Endothelial cell of umbilical vein (primary cell): ENCODE results near the gene KATNB1. TPM values are rescaled to one million over a fixed set of nuclear protein-coding genes. Genes with fewer than 3 reads are reported as not detected.

Experiments
- BruUV-seq: library from RNA; stranded (reverse); fragments of 400-500 nt; replicated peaks from 2 replicates; lab custom pipeline; 2021; lab: Mats Ljungman, UMichigan
- CTCF ChIA-PET: fragments of 300-600, 350-600 bp; sonication (Branson Sonifier 250); formaldehyde crosslinking; loops from one replicate; lab custom pipeline; 2021; ENCODE audit warnings: antibody characterized with exemption, inconsistent platforms; lab: Charles Lee
- POLR2A ChIA-PET: fragments of 300-600, 350-600 bp; sonication (Branson Sonifier 250); formaldehyde crosslinking; loops from one replicate; lab custom pipeline; 2021; ENCODE audit warnings: antibody characterized with exemption, inconsistent platforms; lab: Charles Lee
- DNase-seq: peaks from one replicate; pipeline ENCODE4 v3.0.0-alpha.2; 2011; ENCODE audit warnings: low read depth, low spot score
- FAIRE-seq: peaks from 2 replicates; lab custom pipeline; 2011; peaks lifted over from hg19 to GRCh38; lab: Jason Lieb, UNC
- H2AFZ ChIP-seq: 2 replicates; pipeline ENCODE4 v1.6.0; 2012; ENCODE audit warnings: low read depth, low read length, control low read depth, inconsistent platforms
- H3K27ac ChIP-seq: 2 replicates; pipeline ENCODE4 v1.5.1; 2011; ENCODE audit warnings: low read depth, mild to moderate bottlenecking, control low read depth, low read length, moderate library complexity; ENCODE audit not compliant: insufficient read depth
- H3K27me3 ChIP-seq, 2 experiments: 2 replicates each; pipeline versions ENCODE4 v1.6.0 to v1.6.1; 2011; ENCODE audit warnings: low read length in 2 of 2, mixed read lengths in 1 of 2; ENCODE audit not compliant: control insufficient read depth in 2 of 2, insufficient read depth in 2 of 2
- H3K36me3 ChIP-seq, 2 experiments: 2 replicates in 1 of 2; 3 replicates in 1 of 2; pipeline ENCODE4 v1.5.1; 2011; ENCODE audit warnings: low read length in 2 of 2, mild to moderate bottlenecking in 1 of 2, moderate library complexity in 1 of 2; ENCODE audit not compliant: control insufficient read depth in 2 of 2, insufficient read depth in 2 of 2; ENCODE audit errors: extremely low read depth in 1 of 2
- H3K4me1 ChIP-seq: 3 replicates; pipeline ENCODE4 v1.5.1; 2011; ENCODE audit warnings: mild to moderate bottlenecking, low read length; ENCODE audit not compliant: control insufficient read depth, insufficient read depth; ENCODE audit errors: extremely low read depth
- H3K4me2 ChIP-seq: 2 replicates; pipeline ENCODE4 v1.6.1; 2011; ENCODE audit warnings: low read length, control low read depth, mixed read lengths; ENCODE audit not compliant: insufficient read depth
- H3K4me3 ChIP-seq, 3 experiments: fragments of 200-600 bp in 1 of 3; sonication (generic), shearing (Covaris generic) in 1 of 3; replicated peaks in 1 of 3; 2 replicates each; pipeline ENCODE4 v1.5.1; 2011 to 2016; ENCODE audit warnings: control low read depth in 3 of 3, low read length in 3 of 3, mild to moderate bottlenecking in 2 of 3, inconsistent platforms in 1 of 3, low read depth in 1 of 3, moderate library complexity in 1 of 3; ENCODE audit not compliant: insufficient read depth in 1 of 3
- H3K79me2 ChIP-seq: 2 replicates; pipeline ENCODE4 v1.6.0; 2012; ENCODE audit warnings: low read length, inconsistent platforms; ENCODE audit not compliant: control insufficient read depth, insufficient read depth
- H3K9ac ChIP-seq: replicated peaks from 2 replicates; pipeline ENCODE3; 2011; ENCODE audit warnings: low read length, control low read depth; ENCODE audit not compliant: insufficient read depth; ENCODE audit errors: extremely low read depth
- H3K9me1 ChIP-seq: replicated peaks from 3 replicates; pipeline ENCODE4 v1.6.0; 2011; ENCODE audit warnings: mild to moderate bottlenecking, low read length; ENCODE audit not compliant: control insufficient read depth, insufficient read depth; ENCODE audit errors: extremely low read depth
- H3K9me3 ChIP-seq: replicated peaks from 2 replicates; pipeline ENCODE4 v1.5.1; 2012; ENCODE audit warnings: low read length, inconsistent platforms; ENCODE audit not compliant: control insufficient read depth, insufficient read depth
- H4K20me1 ChIP-seq: replicated peaks from 2 replicates; pipeline ENCODE3; 2011; ENCODE audit warnings: mild to moderate bottlenecking, low read length; ENCODE audit not compliant: control insufficient read depth, insufficient read depth; ENCODE audit errors: extremely low read depth
- EZH2 ChIP-seq: IDR thresholded peaks from 2 replicates; pipeline ENCODE4 v1.6.1; 2012; ENCODE audit warnings: borderline replicate concordance, low read depth, mild to moderate bottlenecking, moderate library complexity, low read length, inconsistent platforms; ENCODE audit not compliant: severe bottlenecking
- FOS ChIP-seq: IDR thresholded peaks from 2 replicates; pipeline ENCODE4 v1.6.1; 2011; ENCODE audit warnings: mild to moderate bottlenecking, low read length, moderate library complexity, borderline replicate concordance; ENCODE audit not compliant: insufficient read depth
- GATA2 ChIP-seq: IDR thresholded peaks from 2 replicates; pipeline ENCODE4 v1.7.0; 2011; ENCODE audit warnings: low read depth, mild to moderate bottlenecking, moderate library complexity, mixed read lengths, low read length; ENCODE audit not compliant: insufficient read length, insufficient read depth
- JUN ChIP-seq: IDR thresholded peaks from 2 replicates; pipeline ENCODE4 v1.6.1; 2011; ENCODE audit warnings: borderline replicate concordance, low read depth; ENCODE audit not compliant: insufficient read length, insufficient read depth
- MYC ChIP-seq: IDR thresholded peaks from one replicate; pipeline ENCODE4 v1.6.1; 2011; ENCODE audit warnings: mild to moderate bottlenecking, low read depth, low read length
- POLR2A ChIP-seq: IDR thresholded peaks from 2 replicates; pipeline ENCODE4 v1.6.1; 2012; ENCODE audit warnings: low read depth, mild to moderate bottlenecking, control low read depth, low read length
- POLR2AphosphoS5 ChIP-seq: IDR thresholded peaks from 2 replicates; pipeline ENCODE4 v1.6.1; 2012; ENCODE audit warnings: low read depth, mild to moderate bottlenecking, control low read depth, low read length, moderate library complexity; ENCODE audit not compliant: insufficient read depth
- dilution Hi-C: fragments of 300-500 bp; cut with MboI; formaldehyde crosslinking; loops from one replicate; pipeline ENCODE4 v1.15.0; 2019; ENCODE audit warnings: low sequenced_read_pairs; ENCODE audit not compliant: extremely low pct_ligation_motif_present
- intact Hi-C: fragments of 100-400 bp; cut with micrococcal nuclease; formaldehyde crosslinking; loops from one replicate; pipeline ENCODE4 v1.10.0; 2022
- polyA plus RNA-seq, 4 experiments: library from polyadenylated mRNA; depleted of rRNA in 3 of 4; stranded (reverse) in 3 of 4; unstranded in 1 of 4; fragments of >200 nt; gene quantifications; 2 replicates each; pipeline versions ENCODE4 v1.2.1 to v1.2.3, GENCODE V29; 2011 to 2012; ENCODE audit warnings: missing spikeins in 1 of 4
- total RNA-seq: library from RNA; stranded (reverse); gene quantifications from 2 replicates; pipeline ENCODE4 v1.2.3, GENCODE V29; 2021
- TF ChIP-seq, protein P1 (sequence below), 2 donors: IDR thresholded peaks; 1 replicate in 1 of 2; 2 replicates in 1 of 2; pipeline ENCODE4 v1.5.1; 2011; ENCODE audit warnings: low read length in 2 of 2, mild to moderate bottlenecking in 2 of 2, moderate library complexity in 2 of 2, control low read depth in 1 of 2, inconsistent platforms in 1 of 2, low read depth in 1 of 2; ENCODE audit not compliant: insufficient read depth in 1 of 2; ENCODE audit errors: extremely low read depth in 1 of 2
- TF ChIP-seq, protein P2 (sequence below): IDR thresholded peaks from 2 replicates; pipeline ENCODE4 v1.6.1; 2011; ENCODE audit not compliant: insufficient read depth, insufficient read length

The KATNB1 gene
- total and polyA plus RNA-seq, 2 donors (not counting 3 experiments of a cell fraction or from before 2014, with no cell fraction given) = 25.9 to 35.9 TPM

DNA sequence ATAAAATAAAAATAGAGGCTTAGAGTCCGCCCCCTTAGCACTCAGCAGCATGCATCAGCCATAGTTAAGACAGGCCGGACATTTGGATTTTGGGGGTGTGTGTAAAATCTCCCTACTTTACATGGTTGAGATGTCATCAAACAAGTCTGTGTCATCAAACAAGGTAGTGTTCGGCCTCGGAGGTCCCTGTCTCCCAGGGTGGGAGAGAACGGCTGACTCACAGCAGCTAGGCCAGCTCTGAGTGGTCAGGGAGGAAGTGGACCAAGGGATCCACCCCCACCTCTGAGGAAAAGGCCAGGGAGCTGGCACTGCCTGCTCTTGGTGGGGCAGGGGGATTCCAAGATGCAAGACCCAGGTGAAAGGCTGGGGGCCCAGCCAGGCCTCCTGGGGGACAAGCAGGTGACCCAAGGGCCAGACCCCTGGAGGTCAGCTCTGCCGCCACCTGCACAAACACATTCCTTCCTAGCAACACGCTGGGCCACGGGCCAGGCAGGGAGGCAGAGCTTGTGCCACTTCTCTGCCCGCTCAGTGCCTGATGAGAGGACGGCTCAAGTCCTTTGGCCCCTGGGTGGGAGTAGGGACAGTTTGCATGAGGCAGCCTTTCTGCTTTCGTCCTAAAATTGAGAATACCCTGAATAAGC is 38.2 kb downstream of the KATNB1 start:
- dilution Hi-C loops = no loop called here
- Histone ChIP-seq H3K4me2 (no peak overlapping the region), H3K9ac (no peak overlapping the region), H3K9me1 (no peaks in the 10 kb centered on the region), H3K27me3 (no peaks in the 10 kb centered on the region), H3K4me1 (no peaks in the 10 kb centered on the region), H2AFZ (no peak overlapping the region), H3K4me3 (no peak overlapping the region), H3K79me2 (no peaks in the 10 kb centered on the region), H4K20me1 (no peaks in the 10 kb centered on the region), H3K36me3 (peaks cover 3 to 21% of the 10 kb centered on the region in 2 experiments), H3K27ac (no peak overlapping the region), H3K9me3 (no peaks in the 10 kb centered on the region)
- BruUV-seq = no TSS peak
- DNase-seq (no peak), FAIRE-seq (no peak)
- intact Hi-C loops = no loop called here
- ChIA-PET POLR2A (no interaction called here), CTCF (interaction anchor here (1.4 to 1.6 kb wide), 3 partner anchors 10 to 21 kb away, joined by 3 to 4 read pairs (median 4); no protein-coding TSS in a partner anchor)
- no peak for TF ChIP-seq EZH2
- TF ChIP-seq, protein P1, sequence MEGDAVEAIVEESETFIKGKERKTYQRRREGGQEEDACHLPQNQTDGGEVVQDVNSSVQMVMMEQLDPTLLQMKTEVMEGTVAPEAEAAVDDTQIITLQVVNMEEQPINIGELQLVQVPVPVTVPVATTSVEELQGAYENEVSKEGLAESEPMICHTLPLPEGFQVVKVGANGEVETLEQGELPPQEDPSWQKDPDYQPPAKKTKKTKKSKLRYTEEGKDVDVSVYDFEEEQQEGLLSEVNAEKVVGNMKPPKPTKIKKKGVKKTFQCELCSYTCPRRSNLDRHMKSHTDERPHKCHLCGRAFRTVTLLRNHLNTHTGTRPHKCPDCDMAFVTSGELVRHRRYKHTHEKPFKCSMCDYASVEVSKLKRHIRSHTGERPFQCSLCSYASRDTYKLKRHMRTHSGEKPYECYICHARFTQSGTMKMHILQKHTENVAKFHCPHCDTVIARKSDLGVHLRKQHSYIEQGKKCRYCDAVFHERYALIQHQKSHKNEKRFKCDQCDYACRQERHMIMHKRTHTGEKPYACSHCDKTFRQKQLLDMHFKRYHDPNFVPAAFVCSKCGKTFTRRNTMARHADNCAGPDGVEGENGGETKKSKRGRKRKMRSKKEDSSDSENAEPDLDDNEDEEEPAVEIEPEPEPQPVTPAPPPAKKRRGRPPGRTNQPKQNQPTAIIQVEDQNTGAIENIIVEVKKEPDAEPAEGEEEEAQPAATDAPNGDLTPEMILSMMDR (IDR thresholded peaks at IDR 0.05; ENCODE audit: extremely low read depth in 1 of 2, insufficient read depth in 1 of 2, low read depth in 1 of 2, low read length in 2 of 2) = no peak
- no peak for TF ChIP-seq JUN
- TF ChIP-seq, protein P2, sequence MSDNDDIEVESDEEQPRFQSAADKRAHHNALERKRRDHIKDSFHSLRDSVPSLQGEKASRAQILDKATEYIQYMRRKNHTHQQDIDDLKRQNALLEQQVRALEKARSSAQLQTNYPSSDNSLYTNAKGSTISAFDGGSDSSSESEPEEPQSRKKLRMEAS = no peak
- no peak for TF ChIP-seq POLR2AphosphoS5
- TF ChIP-seq MYC = no peak
- no peak for TF ChIP-seq GATA2
- no peak for TF ChIP-seq FOS
- TF ChIP-seq POLR2A = no peak
